ENCODE data around the gene SCNM1.

DNA sequence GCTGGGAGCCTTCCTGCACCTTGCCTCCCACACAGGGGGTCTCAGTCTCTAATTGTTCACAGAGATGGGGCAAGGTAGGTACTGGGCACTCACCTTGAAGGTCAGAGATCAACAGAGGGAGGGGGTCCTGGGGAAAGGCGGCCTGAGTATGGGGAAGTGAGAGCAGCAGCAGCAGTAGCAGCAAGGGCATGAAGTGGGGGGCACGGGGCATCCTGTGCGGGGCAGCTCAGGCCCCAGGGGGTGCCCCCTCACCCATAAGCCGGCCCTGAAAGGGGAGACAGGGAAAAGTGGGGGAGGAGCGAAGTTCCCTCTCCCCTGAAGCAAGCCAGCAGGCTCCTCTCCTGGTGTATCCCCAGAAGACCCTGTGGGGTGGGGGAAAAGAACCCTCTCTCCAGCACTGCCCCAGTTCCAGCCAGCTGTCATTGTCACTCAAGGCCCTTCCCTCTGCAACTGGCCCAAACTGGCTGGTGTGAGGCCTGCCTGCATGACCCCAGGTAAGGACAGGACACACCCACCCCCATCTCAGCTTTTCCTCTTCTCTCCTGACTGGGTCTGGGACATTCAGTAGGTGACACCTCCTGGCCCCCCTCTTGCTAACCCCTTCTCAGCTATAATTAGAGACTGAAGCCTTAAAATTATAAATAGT is 23.4 kb upstream of the SCNM1 start:
- TF ChIP-seq, protein P1, sequence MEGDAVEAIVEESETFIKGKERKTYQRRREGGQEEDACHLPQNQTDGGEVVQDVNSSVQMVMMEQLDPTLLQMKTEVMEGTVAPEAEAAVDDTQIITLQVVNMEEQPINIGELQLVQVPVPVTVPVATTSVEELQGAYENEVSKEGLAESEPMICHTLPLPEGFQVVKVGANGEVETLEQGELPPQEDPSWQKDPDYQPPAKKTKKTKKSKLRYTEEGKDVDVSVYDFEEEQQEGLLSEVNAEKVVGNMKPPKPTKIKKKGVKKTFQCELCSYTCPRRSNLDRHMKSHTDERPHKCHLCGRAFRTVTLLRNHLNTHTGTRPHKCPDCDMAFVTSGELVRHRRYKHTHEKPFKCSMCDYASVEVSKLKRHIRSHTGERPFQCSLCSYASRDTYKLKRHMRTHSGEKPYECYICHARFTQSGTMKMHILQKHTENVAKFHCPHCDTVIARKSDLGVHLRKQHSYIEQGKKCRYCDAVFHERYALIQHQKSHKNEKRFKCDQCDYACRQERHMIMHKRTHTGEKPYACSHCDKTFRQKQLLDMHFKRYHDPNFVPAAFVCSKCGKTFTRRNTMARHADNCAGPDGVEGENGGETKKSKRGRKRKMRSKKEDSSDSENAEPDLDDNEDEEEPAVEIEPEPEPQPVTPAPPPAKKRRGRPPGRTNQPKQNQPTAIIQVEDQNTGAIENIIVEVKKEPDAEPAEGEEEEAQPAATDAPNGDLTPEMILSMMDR (IDR thresholded peaks at IDR 0.05): no peak
- TF ChIP-seq ZFX (IDR thresholded peaks at IDR 0.05; ENCODE audit: borderline replicate concordance): no peak

Measured in 22Rv1 (cell line).